Stimulated activated CD4-positive, alpha-beta T cell treated with anti-CD3 and anti-CD28 coated beads, Interleukin-2, amount 100 ng/mL, for 4 hours (primary cell): ENCODE results near the gene CPSF3.

ENCODE experiments used
- DNase-seq: peaks from one replicate; pipeline ENCODE4 v3.0.0-alpha.2; 2020; ENCODE audit warnings: low read depth

CPSF3 gene

DNA sequence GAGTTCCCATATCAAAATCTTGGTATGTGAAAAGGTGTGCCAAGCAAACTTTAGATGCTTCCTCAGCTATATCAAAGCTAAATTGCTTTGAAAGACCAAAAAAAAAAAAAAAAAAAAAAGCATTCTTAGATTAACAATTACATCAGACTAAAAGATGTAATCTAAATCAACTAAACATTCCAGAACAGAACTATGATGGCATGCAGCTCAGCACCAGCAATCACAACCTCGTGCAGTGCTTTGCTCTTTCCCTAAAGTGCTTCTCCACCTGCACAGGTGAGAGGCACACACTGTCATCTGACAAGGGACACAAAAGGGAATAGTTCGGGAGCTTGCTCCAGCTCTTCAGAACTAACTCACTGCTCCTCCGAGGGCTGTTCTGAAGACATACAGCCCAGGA is 94.7 kb downstream of the CPSF3 start:
- no peak for DNase-seq

GRCh38 chr2:9518780-9519179 is 95.3 kb downstream of the CPSF3 start:
- DNase-seq, result no peak

DNA sequence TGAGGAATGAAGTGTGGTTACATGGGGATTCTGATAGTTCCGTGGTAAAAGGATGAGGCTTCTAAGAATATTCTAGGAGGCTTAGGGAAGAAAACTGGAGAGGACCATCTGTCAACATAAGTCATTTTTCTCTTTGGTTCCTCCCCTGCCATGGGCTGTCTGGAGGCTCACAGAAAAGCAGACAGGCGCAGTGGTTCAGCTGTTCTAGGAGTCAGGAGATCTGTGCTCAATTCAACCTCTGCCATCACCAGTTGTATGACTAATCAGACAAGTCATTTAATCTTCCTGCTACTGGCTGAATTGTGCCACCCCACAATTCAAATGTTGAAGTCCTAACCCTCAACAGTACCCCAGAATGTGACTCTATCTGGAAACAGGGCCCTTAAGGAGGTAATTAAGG is 95.8 kb downstream of the CPSF3 start:
- DNase-seq, result no peak
